Choroid plexus epithelial cell (primary cell): ENCODE data around the gene SPIRE2.

ENCODE experiments used
- DNase-seq: peaks from one replicate; pipeline ENCODE4 v3.0.0-alpha.2; 2010; ENCODE audit warnings: low read depth
- H3K4me3 ChIP-seq: 2 replicates; pipeline ENCODE4 v1.5.1; 2011; ENCODE audit warnings: low read depth, mild to moderate bottlenecking, control low read depth, low read length, moderate library complexity
- TF ChIP-seq, protein P1 (sequence below): conservative IDR thresholded peaks from 2 replicates; pipeline ENCODE4 v1.5.1; 2011; ENCODE audit warnings: low read depth, mild to moderate bottlenecking, control low read depth, inconsistent platforms, low read length, moderate library complexity

Gene SPIRE2

DNA sequence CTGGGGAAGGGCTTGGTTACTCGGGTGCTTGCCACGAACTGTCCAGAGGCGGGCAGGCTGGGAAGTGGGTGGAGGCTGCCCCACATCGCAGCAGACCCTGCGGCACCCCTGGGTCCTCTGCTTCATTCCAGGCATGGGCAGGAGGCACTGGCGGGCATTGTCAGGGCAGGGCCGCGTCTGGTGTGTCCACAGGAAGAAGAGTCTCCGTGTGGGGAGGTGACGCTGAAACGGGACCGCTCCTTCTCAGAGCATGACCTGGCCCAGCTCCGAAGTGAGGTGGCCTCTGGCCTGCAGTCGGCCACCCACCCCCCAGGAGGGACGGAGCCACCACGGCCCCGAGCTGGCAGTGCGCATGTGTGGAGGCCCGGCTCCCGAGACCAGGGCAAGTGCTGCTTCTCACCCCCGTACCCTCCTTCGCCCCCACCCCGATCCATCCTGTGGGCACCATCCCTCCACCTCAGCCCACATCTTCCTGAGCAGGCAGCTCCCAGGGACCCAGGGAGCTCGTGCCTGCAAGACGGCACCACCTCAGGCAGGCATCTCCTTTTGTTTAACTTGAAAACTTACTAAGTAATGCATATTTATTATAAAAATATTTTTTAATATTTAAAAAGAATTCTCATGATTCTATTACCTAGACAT is 30.8 kb downstream of the SPIRE2 start:
- DNase-seq: no peak
- no peak overlapping the region for H3K4me3 ChIP-seq
- TF ChIP-seq, protein P1, sequence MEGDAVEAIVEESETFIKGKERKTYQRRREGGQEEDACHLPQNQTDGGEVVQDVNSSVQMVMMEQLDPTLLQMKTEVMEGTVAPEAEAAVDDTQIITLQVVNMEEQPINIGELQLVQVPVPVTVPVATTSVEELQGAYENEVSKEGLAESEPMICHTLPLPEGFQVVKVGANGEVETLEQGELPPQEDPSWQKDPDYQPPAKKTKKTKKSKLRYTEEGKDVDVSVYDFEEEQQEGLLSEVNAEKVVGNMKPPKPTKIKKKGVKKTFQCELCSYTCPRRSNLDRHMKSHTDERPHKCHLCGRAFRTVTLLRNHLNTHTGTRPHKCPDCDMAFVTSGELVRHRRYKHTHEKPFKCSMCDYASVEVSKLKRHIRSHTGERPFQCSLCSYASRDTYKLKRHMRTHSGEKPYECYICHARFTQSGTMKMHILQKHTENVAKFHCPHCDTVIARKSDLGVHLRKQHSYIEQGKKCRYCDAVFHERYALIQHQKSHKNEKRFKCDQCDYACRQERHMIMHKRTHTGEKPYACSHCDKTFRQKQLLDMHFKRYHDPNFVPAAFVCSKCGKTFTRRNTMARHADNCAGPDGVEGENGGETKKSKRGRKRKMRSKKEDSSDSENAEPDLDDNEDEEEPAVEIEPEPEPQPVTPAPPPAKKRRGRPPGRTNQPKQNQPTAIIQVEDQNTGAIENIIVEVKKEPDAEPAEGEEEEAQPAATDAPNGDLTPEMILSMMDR: no peak

DNA sequence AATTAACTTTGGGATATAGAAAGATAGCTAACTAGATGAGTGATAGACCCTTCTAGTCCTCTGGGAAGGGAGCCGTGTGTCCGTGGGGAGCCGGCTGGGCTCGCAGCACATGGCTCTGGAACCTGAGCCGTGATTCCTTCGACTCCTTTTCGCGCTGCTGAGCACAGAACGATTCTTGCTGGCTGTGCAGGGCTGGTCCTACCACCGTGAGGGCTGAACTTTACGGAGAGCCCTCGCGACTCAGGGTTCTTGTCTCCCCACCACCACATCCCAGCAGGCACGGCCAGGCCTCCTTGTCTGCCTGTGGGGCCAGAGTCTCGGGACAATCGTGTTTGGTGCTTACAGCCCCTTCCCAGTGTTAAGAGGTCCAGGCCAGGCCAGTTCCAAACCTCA is 31.3 kb downstream of the SPIRE2 start:
- TF ChIP-seq, protein P1: no peak
- DNase-seq: no peak
- no peak overlapping the region for H3K4me3 ChIP-seq

DNA sequence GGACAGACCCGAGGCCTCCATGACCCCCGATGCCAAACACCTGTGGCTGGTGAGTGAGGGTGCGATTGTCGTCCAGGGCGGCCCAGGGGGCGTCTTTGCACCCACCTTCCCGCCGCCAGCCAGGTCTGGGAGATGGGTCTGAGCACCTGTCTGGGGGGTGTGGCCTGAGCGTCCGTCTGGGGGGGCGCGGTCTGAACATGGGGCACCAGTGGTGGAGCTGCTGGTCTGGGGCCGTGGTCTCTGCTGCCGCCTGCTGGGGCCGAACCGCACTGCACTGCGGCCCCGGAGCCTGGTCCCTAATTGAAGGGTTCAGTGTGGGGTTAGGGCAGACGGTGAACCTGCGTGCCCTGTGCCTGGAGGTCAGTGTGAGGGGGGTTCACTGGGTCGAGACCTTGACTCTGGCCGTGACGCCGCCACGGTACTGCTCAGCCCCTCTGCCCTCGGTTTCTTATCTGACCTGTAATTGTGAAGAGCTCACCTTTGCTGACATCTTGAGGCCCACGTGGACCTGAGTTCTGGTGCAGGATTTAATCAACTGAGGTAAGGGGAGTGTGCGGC is 32.6 kb downstream of the SPIRE2 start:
- no peak overlapping the region for H3K4me3 ChIP-seq
- peak; percentile 54 for DNase-seq
- TF ChIP-seq, protein P1: peak; percentile 96

DNA sequence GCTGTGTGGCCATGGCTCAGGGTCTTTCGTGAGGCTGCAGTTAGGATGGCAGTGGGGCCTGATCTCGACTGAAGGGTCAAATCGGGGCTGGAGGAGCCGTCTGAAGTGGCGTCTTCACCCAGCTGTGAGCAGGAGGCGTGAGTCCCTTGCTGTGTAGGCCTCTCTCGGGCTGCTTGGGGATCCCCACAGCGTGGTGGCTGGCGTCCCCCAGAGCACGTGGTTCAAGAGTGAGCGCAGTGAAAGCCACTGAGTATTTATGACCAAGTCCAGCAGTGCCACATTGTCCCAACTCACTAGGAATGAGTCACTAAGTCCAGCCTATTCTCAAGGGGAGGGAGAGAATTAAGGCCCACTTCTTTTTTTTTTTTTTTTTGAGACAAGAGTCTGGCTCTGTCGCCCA is 33.4 kb downstream of the SPIRE2 start:
- H3K4me3 ChIP-seq: no peak overlapping the region
- TF ChIP-seq, protein P1: no peak
- no peak for DNase-seq

DNA sequence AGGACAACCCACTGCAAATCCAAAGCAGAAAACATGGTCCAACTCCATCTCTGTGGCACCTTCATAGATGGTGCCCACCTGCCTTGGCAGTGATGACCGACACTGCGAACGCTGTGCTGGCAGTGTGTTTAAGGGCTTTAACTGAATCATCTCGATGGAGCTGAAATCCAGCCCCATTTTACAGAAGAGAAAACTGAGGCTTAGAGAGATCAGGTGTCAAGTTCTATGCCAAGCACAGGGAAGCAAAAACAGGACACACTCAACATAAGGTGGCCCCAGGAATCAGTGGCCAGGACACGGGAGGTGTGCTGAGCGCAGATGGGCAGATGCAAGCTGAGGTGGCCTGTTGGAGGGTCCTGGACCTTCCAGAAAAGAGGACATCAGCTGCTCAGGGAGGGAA is 34.5 kb downstream of the SPIRE2 start:
- DNase-seq: no peak
- no peak overlapping the region for H3K4me3 ChIP-seq
- TF ChIP-seq, protein P1: no peak

DNA sequence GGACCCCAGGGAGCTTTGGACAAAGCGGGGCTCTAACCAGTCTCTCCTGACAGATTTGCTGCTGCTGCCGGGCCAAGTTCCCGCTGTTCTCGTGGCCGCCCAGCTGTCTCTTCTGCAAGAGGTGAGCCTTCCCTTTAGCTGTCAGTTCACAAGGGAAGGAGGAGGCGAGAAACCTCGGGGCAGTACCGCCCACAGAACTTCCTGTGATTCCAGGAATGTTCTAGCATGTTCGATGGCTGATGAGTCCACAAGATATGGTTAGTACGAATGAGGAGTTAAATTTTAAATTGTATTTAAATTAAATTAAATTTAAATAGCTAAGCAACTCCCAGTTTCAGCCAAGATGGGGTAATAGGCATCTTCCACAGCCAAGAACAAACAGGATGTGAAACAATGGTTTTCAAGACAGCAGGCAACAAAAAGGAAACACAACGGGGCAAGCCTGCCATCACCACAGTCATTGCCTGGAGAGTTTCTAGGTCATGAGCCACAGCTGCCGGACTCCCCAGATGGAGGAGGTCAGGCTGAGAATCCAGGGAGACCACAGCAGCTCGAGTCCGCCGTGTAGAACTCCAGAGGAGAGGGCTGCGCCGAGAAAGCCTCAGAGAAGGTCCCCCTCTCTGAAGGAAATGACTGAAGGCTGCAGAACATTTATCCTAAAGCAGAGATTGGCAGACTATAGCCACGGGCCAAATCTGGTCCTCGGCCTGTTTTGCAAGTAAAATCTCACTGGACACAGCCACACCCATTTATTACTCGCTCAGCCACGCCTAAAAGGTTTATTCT is 35.7 kb downstream of the SPIRE2 start:
- TF ChIP-seq, protein P1: no peak
- peak overlapping the region; percentile 3 for H3K4me3 ChIP-seq
- DNase-seq: peak; percentile 89
